ENCODE measurements around the gene ARHGEF28. TPM values are rescaled to one million over a fixed set of nuclear protein-coding genes. Genes with fewer than 3 reads are reported as not detected.

Gene ARHGEF28
- total and polyA plus RNA-seq, 12 donors = 0.62 to 3.4 (median 1.5) TPM

DNA sequence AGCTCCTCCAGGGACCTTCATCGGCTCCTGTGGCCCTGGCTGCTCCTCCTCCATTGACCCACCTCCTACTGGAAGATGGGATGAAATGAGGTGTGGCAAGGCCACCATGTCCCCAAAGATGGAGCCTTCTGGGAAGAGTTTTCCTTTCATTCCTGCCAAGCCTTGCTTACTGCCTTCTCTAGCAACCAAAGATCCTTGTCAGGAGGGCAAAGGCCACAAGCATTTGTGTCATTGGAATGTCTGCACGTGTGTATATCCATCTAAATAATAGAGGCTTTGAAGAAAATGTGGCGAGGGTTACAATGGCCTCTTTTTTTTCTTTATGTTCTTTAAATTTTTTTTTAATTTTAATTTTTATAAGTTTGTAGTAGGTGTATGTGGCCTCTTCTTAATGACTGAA, 313.6 kb downstream of the ARHGEF28 start:
- Histone ChIP-seq H3K4me1 (peaks cover 0 to 4% (median 0%) of the 10 kb centered on the region in 9 donors), H3K4me3 (no peak overlapping the region), H3K27me3 (no peaks in the 10 kb centered on the region), H3K27ac (no peak overlapping the region), H3K36me3 (no peaks in the 10 kb centered on the region), H3K9me3 (peaks cover 0 to 16% (median under 1%) of the 10 kb centered on the region in 11 donors)
- ATAC-seq (no peak), DNase-seq (no peak)
- 77 to 78% methylated on average over 3 of the region's 3 CpGs for WGBS, 2 donors
- intact Hi-C loops (cut with DNase I) = no loop called here
- TF ChIP-seq, protein P1, sequence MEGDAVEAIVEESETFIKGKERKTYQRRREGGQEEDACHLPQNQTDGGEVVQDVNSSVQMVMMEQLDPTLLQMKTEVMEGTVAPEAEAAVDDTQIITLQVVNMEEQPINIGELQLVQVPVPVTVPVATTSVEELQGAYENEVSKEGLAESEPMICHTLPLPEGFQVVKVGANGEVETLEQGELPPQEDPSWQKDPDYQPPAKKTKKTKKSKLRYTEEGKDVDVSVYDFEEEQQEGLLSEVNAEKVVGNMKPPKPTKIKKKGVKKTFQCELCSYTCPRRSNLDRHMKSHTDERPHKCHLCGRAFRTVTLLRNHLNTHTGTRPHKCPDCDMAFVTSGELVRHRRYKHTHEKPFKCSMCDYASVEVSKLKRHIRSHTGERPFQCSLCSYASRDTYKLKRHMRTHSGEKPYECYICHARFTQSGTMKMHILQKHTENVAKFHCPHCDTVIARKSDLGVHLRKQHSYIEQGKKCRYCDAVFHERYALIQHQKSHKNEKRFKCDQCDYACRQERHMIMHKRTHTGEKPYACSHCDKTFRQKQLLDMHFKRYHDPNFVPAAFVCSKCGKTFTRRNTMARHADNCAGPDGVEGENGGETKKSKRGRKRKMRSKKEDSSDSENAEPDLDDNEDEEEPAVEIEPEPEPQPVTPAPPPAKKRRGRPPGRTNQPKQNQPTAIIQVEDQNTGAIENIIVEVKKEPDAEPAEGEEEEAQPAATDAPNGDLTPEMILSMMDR (IDR thresholded peaks at IDR 0.05) = no peak

- intact Hi-C loops (cut with DNase I) = no loop called here
- Histone ChIP-seq H3K27me3 (no peaks in the 10 kb centered on the region), H3K9me3 (peaks cover 0 to 20% (median 2%) of the 10 kb centered on the region in 11 donors), H3K4me1 (peaks cover 0 to 4% (median 0%) of the 10 kb centered on the region in 9 donors), H3K4me3 (no peak overlapping the region), H3K27ac (no peak overlapping the region), H3K36me3 (no peaks in the 10 kb centered on the region)
- ATAC-seq (peak in 1 of 8 donors; percentile 27), DNase-seq (no peak)
- TF ChIP-seq, protein P1 (IDR thresholded peaks at IDR 0.05) = no peak
Observed at GRCh38 chr5:73940026-73940425, 314.0 kb downstream of the ARHGEF28 start.

GRCh38 chr5:73940801-73941200, 314.8 kb downstream of the ARHGEF28 start:
- Histone ChIP-seq H3K4me1 (peaks cover 0 to 4% (median 0%) of the 10 kb centered on the region in 9 donors), H3K4me3 (no peak overlapping the region), H3K27me3 (no peaks in the 10 kb centered on the region), H3K9me3 (peaks cover 0 to 20% (median 2%) of the 10 kb centered on the region in 11 donors), H3K27ac (no peak overlapping the region), H3K36me3 (no peaks in the 10 kb centered on the region)
- DNase-seq (no peak), ATAC-seq (no peak)
- 65 to 66% methylated on average over 3 of the region's 3 CpGs for WGBS, 2 donors
- intact Hi-C loops (cut with DNase I) = no loop called here
- TF ChIP-seq, protein P1 (IDR thresholded peaks at IDR 0.05) = no peak

- no peaks in the 10 kb centered on the region for H3K36me3 ChIP-seq
- peaks cover 0 to 4% (median 0%) of the 10 kb centered on the region in 9 donors for H3K4me1 ChIP-seq
- TF ChIP-seq, protein P1 (IDR thresholded peaks at IDR 0.05) = no peak
- DNase-seq = no peak
- no peak overlapping the region for H3K4me3 ChIP-seq
- H3K27ac ChIP-seq = no peak overlapping the region
- 93 to 97% methylated on average over 1 of the region's 1 CpG for WGBS, 2 donors
- peaks cover 0 to 20% (median 2%) of the 10 kb centered on the region in 11 donors for H3K9me3 ChIP-seq
- no peak for ATAC-seq
- intact Hi-C loops (cut with DNase I) = no loop called here
- H3K27me3 ChIP-seq = peaks cover 0 to 3% (median 0%) of the 10 kb centered on the region in 7 donors
Observed at GRCh38 chr5:73942783-73943182, 316.8 kb downstream of the ARHGEF28 start.
